Measurements from ENCODE around the gene TIGD2. TPM values are rescaled to one million over a fixed set of nuclear protein-coding genes. Genes with fewer than 3 reads are reported as not detected.
"Not testable (repeated sequence)": the region's sequence is repeated elsewhere in the genome, so short reads cannot be mapped to it uniquely, and the experiment has no call there.

Gene TIGD2
- total RNA-seq, 1 donor from 2014 or later: 7.6 TPM

GRCh38 chr4:89142691-89143669 lies 31.6 kb downstream of the TIGD2 start:
- Histone ChIP-seq H3K4me3 (ENCODE audit: low read depth, low read length) (no peak overlapping the region), H3K36me3 (ENCODE audit: control insufficient read depth, insufficient read depth, low read length) (no peaks in the 10 kb centered on the region), H3K27me3 (ENCODE audit: control insufficient read depth, insufficient read depth, low read length) (no peaks in the 10 kb centered on the region)
- no peak for DNase-seq (ENCODE audit: low read depth)
- TF ChIP-seq, protein P1, sequence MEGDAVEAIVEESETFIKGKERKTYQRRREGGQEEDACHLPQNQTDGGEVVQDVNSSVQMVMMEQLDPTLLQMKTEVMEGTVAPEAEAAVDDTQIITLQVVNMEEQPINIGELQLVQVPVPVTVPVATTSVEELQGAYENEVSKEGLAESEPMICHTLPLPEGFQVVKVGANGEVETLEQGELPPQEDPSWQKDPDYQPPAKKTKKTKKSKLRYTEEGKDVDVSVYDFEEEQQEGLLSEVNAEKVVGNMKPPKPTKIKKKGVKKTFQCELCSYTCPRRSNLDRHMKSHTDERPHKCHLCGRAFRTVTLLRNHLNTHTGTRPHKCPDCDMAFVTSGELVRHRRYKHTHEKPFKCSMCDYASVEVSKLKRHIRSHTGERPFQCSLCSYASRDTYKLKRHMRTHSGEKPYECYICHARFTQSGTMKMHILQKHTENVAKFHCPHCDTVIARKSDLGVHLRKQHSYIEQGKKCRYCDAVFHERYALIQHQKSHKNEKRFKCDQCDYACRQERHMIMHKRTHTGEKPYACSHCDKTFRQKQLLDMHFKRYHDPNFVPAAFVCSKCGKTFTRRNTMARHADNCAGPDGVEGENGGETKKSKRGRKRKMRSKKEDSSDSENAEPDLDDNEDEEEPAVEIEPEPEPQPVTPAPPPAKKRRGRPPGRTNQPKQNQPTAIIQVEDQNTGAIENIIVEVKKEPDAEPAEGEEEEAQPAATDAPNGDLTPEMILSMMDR (IDR thresholded peaks at IDR 0.05; ENCODE audit: insufficient read depth, low read length, poor library complexity, severe bottlenecking): no peak

- not testable (repeated sequence) for H3K27me3 ChIP-seq (ENCODE audit: control insufficient read depth, insufficient read depth, low read length); H3K36me3 ChIP-seq (ENCODE audit: control insufficient read depth, insufficient read depth, low read length); H3K4me3 ChIP-seq (ENCODE audit: low read depth, low read length); DNase-seq (ENCODE audit: low read depth)
These were observed 33.3 kb downstream of the TIGD2 start for GRCh38 chr4:89144652-89145051.

DNA sequence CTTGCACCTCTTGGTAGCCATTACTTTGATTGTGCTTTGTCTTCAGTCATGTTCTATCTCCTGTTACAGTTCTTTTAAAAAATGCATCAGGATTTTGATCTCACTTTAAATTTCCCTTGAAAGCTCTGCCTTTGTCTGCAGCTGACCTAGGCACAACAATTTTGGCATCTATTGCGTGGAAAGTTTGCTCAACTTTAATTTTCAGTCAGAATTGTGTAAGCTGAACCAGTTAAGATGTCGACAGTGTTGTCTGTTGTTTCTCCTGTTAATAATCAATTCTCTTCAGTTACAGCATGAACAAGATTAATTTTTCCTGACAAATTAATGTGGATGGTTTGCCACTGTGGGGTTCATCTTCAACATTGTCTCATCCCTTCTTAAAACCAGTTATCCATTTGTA lies 34.9 kb downstream of the TIGD2 start:
- no peaks in the 10 kb centered on the region for H3K27me3 ChIP-seq (ENCODE audit: control insufficient read depth, insufficient read depth, low read length)
- H3K4me3 ChIP-seq (ENCODE audit: low read depth, low read length): no peak overlapping the region
- no peak for DNase-seq (ENCODE audit: low read depth)
- TF ChIP-seq, protein P1 (IDR thresholded peaks at IDR 0.05; ENCODE audit: insufficient read depth, low read length, poor library complexity, severe bottlenecking): no peak
- no peaks in the 10 kb centered on the region for H3K36me3 ChIP-seq (ENCODE audit: control insufficient read depth, insufficient read depth, low read length)

DNA sequence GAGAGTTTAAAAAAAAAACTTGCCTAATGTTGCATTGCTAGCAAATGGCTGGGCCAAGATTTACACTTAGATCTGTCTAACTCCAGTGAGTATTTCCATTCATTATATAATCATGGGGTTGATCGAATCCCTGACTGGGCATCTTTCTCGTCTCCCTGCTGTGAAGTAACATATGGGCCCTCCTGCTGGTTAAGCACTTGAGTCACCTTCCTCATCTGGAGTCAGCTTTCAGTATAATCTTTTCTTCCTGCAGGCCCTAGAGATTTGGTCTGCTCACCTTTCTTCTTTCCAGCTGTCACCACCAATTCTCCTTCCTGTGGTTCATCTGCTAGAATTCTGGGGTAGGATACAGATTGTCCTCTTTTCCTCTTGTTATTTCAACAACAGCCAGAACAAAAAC lies 41.6 kb downstream of the TIGD2 start:
- DNase-seq (ENCODE audit: low read depth): no peak
- no peaks in the 10 kb centered on the region for H3K36me3 ChIP-seq (ENCODE audit: control insufficient read depth, insufficient read depth, low read length)
- no peaks in the 10 kb centered on the region for H3K27me3 ChIP-seq (ENCODE audit: control insufficient read depth, insufficient read depth, low read length)
- TF ChIP-seq, protein P1 (IDR thresholded peaks at IDR 0.05; ENCODE audit: insufficient read depth, low read length, poor library complexity, severe bottlenecking): no peak
- no peak overlapping the region for H3K4me3 ChIP-seq (ENCODE audit: low read depth, low read length)

GRCh38 chr4:89156174-89156914 lies 45.0 kb downstream of the TIGD2 start:
- TF ChIP-seq, protein P1 (IDR thresholded peaks at IDR 0.05; ENCODE audit: insufficient read depth, low read length, poor library complexity, severe bottlenecking): no peak
- H3K27me3 ChIP-seq (ENCODE audit: control insufficient read depth, insufficient read depth, low read length): no peaks in the 10 kb centered on the region
- H3K4me3 ChIP-seq (ENCODE audit: low read depth, low read length): no peak overlapping the region
- DNase-seq (ENCODE audit: low read depth): no peak
- no peaks in the 10 kb centered on the region for H3K36me3 ChIP-seq (ENCODE audit: control insufficient read depth, insufficient read depth, low read length)

- no peak for DNase-seq (ENCODE audit: low read depth)
- TF ChIP-seq, protein P1 (IDR thresholded peaks at IDR 0.05; ENCODE audit: insufficient read depth, low read length, poor library complexity, severe bottlenecking): no peak
- H3K36me3 ChIP-seq (ENCODE audit: control insufficient read depth, insufficient read depth, low read length): no peaks in the 10 kb centered on the region
- no peak overlapping the region for H3K4me3 ChIP-seq (ENCODE audit: low read depth, low read length)
- H3K27me3 ChIP-seq (ENCODE audit: control insufficient read depth, insufficient read depth, low read length): no peaks in the 10 kb centered on the region
These were observed 46.2 kb downstream of the TIGD2 start for GRCh38 chr4:89157488-89158024.
